Esophagus squamous epithelium (tissue), 5 donors: ENCODE results near the gene ODAD4. TPM values are rescaled to one million over a fixed set of nuclear protein-coding genes. Genes with fewer than 3 reads are reported as not detected.

Experiments
- DNase-seq: peaks from one replicate; lab custom pipeline; 2025; lab: John Stamatoyannopoulos, UW
- H3K27ac ChIP-seq, 4 donors: fragments of 200-600 bp; sonication (generic); one replicate each; pipeline ENCODE4 v1.5.1; 2016 to 2019; ENCODE audit warnings: mild to moderate bottlenecking in 1 of 4
- H3K27me3 ChIP-seq, 4 donors: fragments of 200-600 bp; sonication (generic); 1 replicate in 3 of 4; 2 replicates in 1 of 4; pipeline versions ENCODE4 v1.5.1 to v1.6.0; 2017 to 2021; ENCODE audit warnings: antibody characterized with exemption in 1 of 4
- H3K36me3 ChIP-seq, 3 donors: fragments of 200-600 bp; sonication (generic); one replicate each; pipeline ENCODE4 v1.5.1; 2016 to 2019
- H3K4me1 ChIP-seq, 3 donors: fragments of 200-600 bp; sonication (generic); one replicate each; pipeline ENCODE4 v1.5.1; 2017 to 2019
- H3K4me3 ChIP-seq, 4 donors: fragments of 200-600 bp; sonication (generic); 1 replicate in 3 of 4; 2 replicates in 1 of 4; pipeline ENCODE4 v1.5.1; 2016 to 2019; ENCODE audit warnings: mild to moderate bottlenecking in 2 of 4, moderate library complexity in 1 of 4
- H3K9me3 ChIP-seq, 3 donors: fragments of 200-600 bp; sonication (generic); one replicate each; pipeline ENCODE4 v1.5.1; 2016 to 2019
- POLR2A ChIP-seq, 4 donors: fragments of 450-650 bp; IDR thresholded peaks; one replicate each; pipeline ENCODE4 v1.6.1; 2017; ENCODE audit warnings: antibody characterized with exemption in 4 of 4, mild to moderate bottlenecking in 4 of 4, moderate library complexity in 3 of 4
- WGBS, 2 donors: methylation state at CpG; one replicate each; pipeline ENCODE4 v1.1.5; 2018; 5-methylcytosine and 5-hydroxymethylcytosine counted together
- intact Hi-C: fragments of 100-400 bp; cut with DNase I; formaldehyde crosslinking; loops from one replicate; pipeline ENCODE4 v1.15.0; 2022
- total RNA-seq, 4 donors: library from RNA; depleted of rRNA; stranded (reverse); fragments of >200 nt; gene quantifications; one replicate each; pipeline ENCODE4 v1.1.0, GENCODE V29; 2016
- TF ChIP-seq, protein P1 (sequence below), 6 experiments: fragments of 450-650 bp in 4 of 6; fragments of 200-600 bp in 2 of 6; sonication (generic) in 2 of 6; IDR thresholded peaks; one replicate each; pipeline ENCODE4 v1.5.1; 2016 to 2019; ENCODE audit warnings: antibody characterized with exemption in 6 of 6, mild to moderate bottlenecking in 4 of 6, moderate library complexity in 4 of 6
- donor health status: DM: yes; HTN: yes; CAD: no.

Gene ODAD4
- total RNA-seq, 4 donors from 2014 or later: 0.38 TPM; not detected in 3

DNA sequence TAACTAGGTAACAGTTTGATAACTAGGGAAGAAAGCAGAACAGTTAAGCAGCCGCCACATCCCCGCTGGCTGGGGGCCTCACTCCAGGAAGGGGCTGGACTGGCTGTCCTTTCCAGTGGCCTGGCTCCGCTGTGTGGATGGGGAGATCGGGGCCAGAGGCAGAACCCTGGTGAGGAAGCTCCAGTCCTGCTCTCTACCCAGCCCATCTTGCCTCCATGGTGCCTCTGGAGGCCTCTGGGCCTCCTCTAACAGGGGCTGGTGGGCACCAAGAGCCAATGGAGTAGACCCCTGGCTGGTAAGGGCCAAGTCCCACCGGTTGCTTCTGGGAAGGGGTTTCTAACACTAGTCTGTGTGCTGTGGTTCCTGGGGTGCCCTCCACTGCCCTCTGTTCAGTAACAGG, 44.2 kb downstream of the ODAD4 start:
- no peaks in the 10 kb centered on the region for H3K9me3 ChIP-seq
- no peaks in the 10 kb centered on the region for H3K27me3 ChIP-seq
- DNase-seq: no peak
- 83 to 91% methylated on average over 3 to 4 of the region's 5 CpGs for WGBS, 2 donors
- peaks cover 21 to 99% (median 42%) of the 10 kb centered on the region in 3 donors for H3K36me3 ChIP-seq
- no peak overlapping the region for H3K4me3 ChIP-seq
- H3K4me1 ChIP-seq: peaks cover 59 to 96% (median 64%) of the 10 kb centered on the region in 3 donors
- intact Hi-C loops: no loop called here
- TF ChIP-seq POLR2A (IDR thresholded peaks at IDR 0.05): no peak
- TF ChIP-seq, protein P1, sequence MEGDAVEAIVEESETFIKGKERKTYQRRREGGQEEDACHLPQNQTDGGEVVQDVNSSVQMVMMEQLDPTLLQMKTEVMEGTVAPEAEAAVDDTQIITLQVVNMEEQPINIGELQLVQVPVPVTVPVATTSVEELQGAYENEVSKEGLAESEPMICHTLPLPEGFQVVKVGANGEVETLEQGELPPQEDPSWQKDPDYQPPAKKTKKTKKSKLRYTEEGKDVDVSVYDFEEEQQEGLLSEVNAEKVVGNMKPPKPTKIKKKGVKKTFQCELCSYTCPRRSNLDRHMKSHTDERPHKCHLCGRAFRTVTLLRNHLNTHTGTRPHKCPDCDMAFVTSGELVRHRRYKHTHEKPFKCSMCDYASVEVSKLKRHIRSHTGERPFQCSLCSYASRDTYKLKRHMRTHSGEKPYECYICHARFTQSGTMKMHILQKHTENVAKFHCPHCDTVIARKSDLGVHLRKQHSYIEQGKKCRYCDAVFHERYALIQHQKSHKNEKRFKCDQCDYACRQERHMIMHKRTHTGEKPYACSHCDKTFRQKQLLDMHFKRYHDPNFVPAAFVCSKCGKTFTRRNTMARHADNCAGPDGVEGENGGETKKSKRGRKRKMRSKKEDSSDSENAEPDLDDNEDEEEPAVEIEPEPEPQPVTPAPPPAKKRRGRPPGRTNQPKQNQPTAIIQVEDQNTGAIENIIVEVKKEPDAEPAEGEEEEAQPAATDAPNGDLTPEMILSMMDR (IDR thresholded peaks at IDR 0.05): no peak
- H3K27ac ChIP-seq: peak overlapping the region; percentile 61 to 88 (median 83)

DNA sequence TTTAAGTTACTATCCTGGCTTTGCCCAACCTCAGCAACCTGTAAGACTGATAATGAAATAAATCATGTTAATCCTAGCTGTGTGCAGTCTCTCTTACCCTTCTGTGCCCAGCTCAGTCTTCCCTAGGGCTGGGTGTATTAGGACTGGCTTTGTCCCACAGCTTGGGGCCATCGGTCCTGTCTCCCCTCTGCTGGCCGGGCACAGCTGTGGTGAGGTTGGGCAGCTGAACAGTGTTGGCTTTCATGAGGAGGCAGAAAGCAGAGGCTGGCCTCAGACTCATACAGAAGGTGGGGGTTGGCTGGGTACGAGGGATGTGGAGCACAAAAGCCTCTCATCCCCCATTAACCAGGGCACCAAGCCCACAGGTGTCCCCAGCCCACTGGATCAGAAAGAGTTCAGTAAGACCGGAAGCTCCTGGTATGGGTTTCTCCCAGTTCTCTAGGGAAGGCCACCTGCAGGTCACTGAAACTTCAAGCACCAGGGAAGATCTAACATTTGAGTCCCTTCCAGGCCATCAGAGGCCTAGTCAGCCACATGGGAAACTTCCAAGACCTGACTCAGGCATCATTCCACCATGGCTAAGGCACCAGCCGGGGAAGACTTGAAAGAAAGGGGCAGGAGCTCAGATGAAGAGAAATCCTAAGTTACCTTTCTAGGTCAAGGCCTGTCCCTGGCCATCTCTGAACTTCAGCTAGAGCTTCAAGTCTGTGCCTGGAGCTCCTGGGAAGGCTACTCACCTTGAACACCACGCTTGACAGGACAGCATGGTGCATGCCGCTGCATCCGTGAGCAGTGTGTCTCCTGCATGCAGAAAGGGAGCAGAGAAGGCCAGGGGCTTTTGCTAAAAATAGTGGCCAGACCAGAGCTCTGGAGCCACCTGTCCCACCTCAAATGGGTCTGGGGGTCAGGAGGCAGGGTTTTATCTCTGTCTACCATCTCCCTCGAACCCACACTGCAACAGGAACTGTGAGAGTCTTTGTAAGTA, 45.0 kb downstream of the ODAD4 start:
- WGBS, 2 donors: 86% methylated on average over 4 of the region's 9 CpGs
- intact Hi-C loops: no loop called here

DNA sequence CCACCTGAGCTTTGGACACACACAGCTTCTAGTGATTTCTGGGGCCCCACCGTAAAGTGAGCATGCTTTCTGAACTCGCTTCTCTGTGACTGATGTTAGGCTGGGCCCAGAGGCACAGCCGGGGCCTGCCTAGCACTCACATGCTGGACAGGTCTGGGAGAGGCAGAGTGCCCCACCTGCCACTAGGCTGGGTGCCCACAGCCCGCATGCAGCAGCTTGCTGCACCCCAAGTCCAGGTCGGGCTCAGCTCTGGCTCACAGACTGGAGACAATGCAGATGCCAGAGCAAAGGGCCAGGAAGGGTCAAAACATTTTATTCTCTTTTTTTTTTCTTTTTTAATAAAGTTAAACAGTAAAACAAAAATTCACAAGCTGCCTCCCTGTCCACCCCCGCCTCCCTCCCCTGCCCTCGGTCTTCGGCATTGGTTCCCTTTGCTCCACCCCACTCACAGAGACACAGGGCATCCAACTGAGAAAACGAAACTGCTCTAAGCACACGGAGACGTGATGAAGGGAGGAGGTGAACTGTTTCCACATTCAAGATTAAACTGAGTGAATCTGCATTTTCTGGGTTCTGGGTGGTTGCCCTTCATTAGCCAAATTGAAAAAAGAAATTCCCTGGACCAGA, 45.8 kb downstream of the ODAD4 start:
- Histone ChIP-seq H3K4me3 (peak overlapping the region in 2 of 4 donors; percentile 2 to 9), H3K27me3 (no peaks in the 10 kb centered on the region), H3K36me3 (peaks cover 24 to 99% (median 52%) of the 10 kb centered on the region in 3 donors), H3K4me1 (peaks cover 51 to 80% (median 59%) of the 10 kb centered on the region in 3 donors), H3K27ac (peak overlapping the region; percentile 61 to 88 (median 83)), H3K9me3 (no peaks in the 10 kb centered on the region)
- DNase-seq: no peak
- TF ChIP-seq, protein P1 (IDR thresholded peaks at IDR 0.05): peak in 1 of 6 experiments; percentile 19
- TF ChIP-seq POLR2A (IDR thresholded peaks at IDR 0.05): no peak
- WGBS, 2 donors: 18 to 30% methylated on average over 6 of the region's 11 CpGs
- intact Hi-C loops: no loop called here

More for the DNA sequence above, 45.0 kb downstream of the ODAD4 start:
- Histone ChIP-seq H3K27me3 (no peaks in the 10 kb centered on the region), H3K9me3 (no peaks in the 10 kb centered on the region), H3K27ac (peak overlapping the region; percentile 61 to 88 (median 83)), H3K4me3 (no peak overlapping the region), H3K4me1 (peaks cover 54 to 89% (median 59%) of the 10 kb centered on the region in 3 donors), H3K36me3 (peaks cover 23 to 99% (median 45%) of the 10 kb centered on the region in 3 donors)
- no peak for DNase-seq
- TF ChIP-seq, protein P1 (IDR thresholded peaks at IDR 0.05): no peak
- no peak for TF ChIP-seq POLR2A (IDR thresholded peaks at IDR 0.05)

DNA sequence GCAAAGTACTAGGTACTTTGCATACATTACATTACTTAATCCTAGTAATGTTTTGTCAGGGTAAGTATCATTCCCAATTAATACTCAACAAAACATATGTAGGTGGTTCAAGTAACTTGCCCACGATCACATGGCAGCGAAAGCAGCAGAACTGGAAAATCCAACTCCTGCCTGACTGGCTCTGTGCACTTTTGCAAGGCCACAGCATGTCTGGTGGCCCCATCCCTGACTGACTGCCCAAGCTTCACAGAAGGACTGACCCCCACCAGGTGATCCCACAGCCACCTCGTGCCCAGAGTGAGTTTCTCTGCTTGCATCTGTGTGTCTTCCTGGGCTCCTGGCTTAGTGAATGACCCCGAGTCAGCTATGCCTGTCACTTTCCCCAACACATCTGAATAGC, 47.6 kb downstream of the ODAD4 start:
- Histone ChIP-seq H3K27ac (peak overlapping the region; percentile 61 to 88 (median 83)), H3K4me1 (peaks cover 46 to 77% (median 49%) of the 10 kb centered on the region in 3 donors), H3K4me3 (no peak overlapping the region), H3K27me3 (no peaks in the 10 kb centered on the region), H3K9me3 (no peaks in the 10 kb centered on the region), H3K36me3 (peaks cover 28 to 99% (median 48%) of the 10 kb centered on the region in 3 donors)
- 42 to 57% methylated on average over 4 of the region's 4 CpGs for WGBS, 2 donors
- no peak for DNase-seq
- TF ChIP-seq POLR2A (IDR thresholded peaks at IDR 0.05): no peak
- TF ChIP-seq, protein P1 (IDR thresholded peaks at IDR 0.05): no peak
- intact Hi-C loops: no loop called here
